Panc1 (cell line): ENCODE measurements around the gene GOLGA6A. TPM values are rescaled to one million over a fixed set of nuclear protein-coding genes. Genes with fewer than 3 reads are reported as not detected.

Experiments
- ATAC-seq: fragments of 200-7000 bp; cut with Tn5 transposase; 2 replicates; pipeline ENCODE4 v1.9.1; 2020; ENCODE audit warnings: mild to moderate bottlenecking, moderate library complexity
- BruUV-seq: library from RNA; stranded (reverse); fragments of 400-500 nt; replicated peaks from 2 replicates; lab custom pipeline; 2021; lab: Mats Ljungman, UMichigan
- CTCF ChIA-PET: fragments of 300-600 bp; sonication (Branson Sonifier 250); formaldehyde crosslinking; loops from one replicate; lab custom pipeline; 2022; ENCODE audit warnings: antibody characterized with exemption; lab: Charles Lee
- POLR2A ChIA-PET: fragments of 300-600 bp; sonication (Branson Sonifier 250); formaldehyde crosslinking; loops from one replicate; lab custom pipeline; 2022; ENCODE audit warnings: antibody characterized with exemption; lab: Charles Lee
- DNase-seq: peaks from one replicate; pipeline ENCODE4 v3.0.0-alpha.2; 2010; ENCODE audit warnings: low read depth, low spot score
- H3K27ac ChIP-seq: 2 replicates; pipeline ENCODE4 v1.5.1; 2011; ENCODE audit warnings: mild to moderate bottlenecking, low read length, inconsistent platforms
- H3K27me3 ChIP-seq: fragments of 200-500 bp; sonication (Bioruptor generic); 2 replicates; pipeline ENCODE4 v1.6.0; 2014; ENCODE audit warnings: low read length, inconsistent platforms; ENCODE audit not compliant: control insufficient read depth, insufficient read depth
- H3K36me3 ChIP-seq: fragments of 200-500 bp; sonication (Bioruptor generic); 2 replicates; pipeline ENCODE4 v1.5.1; 2014; ENCODE audit warnings: inconsistent platforms, mild to moderate bottlenecking, low read length, moderate library complexity; ENCODE audit not compliant: control insufficient read depth, insufficient read depth
- H3K4me1 ChIP-seq: 2 replicates; pipeline ENCODE4 v1.5.1; 2011; ENCODE audit warnings: inconsistent platforms, mild to moderate bottlenecking, low read length, moderate library complexity; ENCODE audit not compliant: control insufficient read depth, insufficient read depth
- H3K4me3 ChIP-seq, 2 experiments: 2 replicates each; pipeline ENCODE4 v1.5.1; 2011 to 2012; ENCODE audit warnings: low read depth in 2 of 2, low read length in 2 of 2, mild to moderate bottlenecking in 2 of 2, inconsistent platforms in 1 of 2, moderate library complexity in 1 of 2
- H3K9me3 ChIP-seq: fragments of 200-500 bp; sonication (Bioruptor generic); 2 replicates; pipeline ENCODE4 v1.5.1; 2014; ENCODE audit warnings: low read depth, mild to moderate bottlenecking, inconsistent platforms, low read length, moderate library complexity; ENCODE audit not compliant: control insufficient read depth, insufficient read depth
- CTCF ChIP-seq: fragments of 450-650 bp; IDR thresholded peaks from 2 replicates; pipeline ENCODE4 v1.5.1; 2017; ENCODE audit warnings: mild to moderate bottlenecking
- POLR2AphosphoS5 ChIP-seq: IDR thresholded peaks from 2 replicates; pipeline ENCODE4 v1.6.1; 2012; ENCODE audit warnings: mild to moderate bottlenecking, low read depth, low read length, moderate library complexity
- REST ChIP-seq, 2 experiments: IDR thresholded peaks; 2 replicates each; pipeline ENCODE4 v1.6.1; 2011 to 2012; ENCODE audit warnings: low read depth in 2 of 2, control low read depth in 1 of 2, low read length in 1 of 2, mild to moderate bottlenecking in 1 of 2, moderate library complexity in 1 of 2; ENCODE audit not compliant: insufficient read depth in 1 of 2
- SIN3A ChIP-seq: IDR thresholded peaks from 2 replicates; pipeline ENCODE4 v1.6.1; 2012; ENCODE audit warnings: low read depth, mild to moderate bottlenecking, low read length, moderate library complexity, borderline replicate concordance; ENCODE audit not compliant: insufficient read depth
- TCF7L2 ChIP-seq: IDR thresholded peaks from 2 replicates; pipeline ENCODE4 v1.6.1; 2011; ENCODE audit warnings: mild to moderate bottlenecking, low read depth, low read length, inconsistent platforms
- in situ Hi-C: cut with HindIII; loops from 2 replicates; pipeline ENCODE4 v1.10.0; 2016; ENCODE audit warnings: low sequenced_read_pairs, low pct_unique_long_range_greater_than_20kb
- intact Hi-C: fragments of 100-400 bp; cut with micrococcal nuclease; formaldehyde crosslinking; loops from one replicate; pipeline ENCODE4 v1.10.0; 2022; ENCODE audit not compliant: unreplicated experiment
- total RNA-seq: library from RNA; stranded (reverse); gene quantifications from one replicate; pipeline ENCODE4 v1.2.1, GENCODE V29; 2021; ENCODE audit not compliant: unreplicated experiment

Gene GOLGA6A
- total RNA-seq, 1 experiment from 2014 or later = 0.05 TPM

- BruUV-seq = no TSS peak
- in situ Hi-C loops = no loop called here
- intact Hi-C loops = no loop called here
- Histone ChIP-seq H3K27me3 (no peaks in the 10 kb centered on the region), H3K4me1 (no peaks in the 10 kb centered on the region), H3K9me3 (no peaks in the 10 kb centered on the region), H3K27ac (no peak overlapping the region), H3K36me3 (no peaks in the 10 kb centered on the region; the same call in 1 of the 2 replicates), H3K4me3 (no peak overlapping the region)
- CTCF ChIA-PET = interaction anchor here (0.6 to 4.2 kb wide), 4 partner anchors 67 to 327 kb away, joined by 3 to 51 read pairs (median 6); no protein-coding TSS in a partner anchor
- no peak for DNase-seq
- TF ChIP-seq TCF7L2 (no peak), REST (IDR thresholded peaks at IDR 0.05; ENCODE audit: insufficient read depth in 1 of 2, low read depth in 2 of 2, low read length in 1 of 2) (no peak), CTCF (no peak)
- no peak for ATAC-seq
- POLR2A ChIA-PET = interaction anchor here (0.6 to 1.1 kb wide), 2 partner anchors 19 to 33 kb away, joined by 3 to 10 read pairs; no protein-coding TSS in a partner anchor
Measured at GRCh38 chr15:74039656-74040010, 42.7 kb downstream of the GOLGA6A start.

GRCh38 chr15:74038707-74039655 is 43.4 kb downstream of the GOLGA6A start:
- ChIA-PET POLR2A (interaction anchor here (1.1 kb wide), 1 partner anchor 19 kb away, joined by 10 read pairs; no protein-coding TSS in a partner anchor), CTCF (interaction anchor here (0.6 to 4.2 kb wide), 4 partner anchors 9 to 88 kb away, joined by 3 to 51 read pairs (median 4); no protein-coding TSS in a partner anchor)
- ATAC-seq (no peak), DNase-seq (no peak)
- no peaks in the 10 kb centered on the region for H3K4me1 ChIP-seq
- in situ Hi-C loops (no loop called here), intact Hi-C loops (no loop called here)
- no peak overlapping the region for H3K27ac ChIP-seq
- no peak overlapping the region for H3K4me3 ChIP-seq
- no TSS peak for BruUV-seq
- H3K27me3 ChIP-seq = no peaks in the 10 kb centered on the region
- TF ChIP-seq CTCF = no peak
- no peak for TF ChIP-seq REST (IDR thresholded peaks at IDR 0.05; ENCODE audit: insufficient read depth in 1 of 2, low read depth in 2 of 2, low read length in 1 of 2)
- TF ChIP-seq POLR2AphosphoS5 = no peak
- TF ChIP-seq SIN3A = no peak
- TF ChIP-seq TCF7L2 = no peak
- no peaks in the 10 kb centered on the region; the same call in 1 of the 2 replicates for H3K36me3 ChIP-seq
- no peaks in the 10 kb centered on the region for H3K9me3 ChIP-seq
